ENCODE data around the gene CIB1. TPM values are rescaled to one million over a fixed set of nuclear protein-coding genes. Genes with fewer than 3 reads are reported as not detected.

Gene CIB1
- total and polyA plus RNA-seq, 2 of the 8 experiments (the other 6 are each of a cell fraction or from before 2014, with no cell fraction given), result 26.0 to 63.5 TPM

DNA sequence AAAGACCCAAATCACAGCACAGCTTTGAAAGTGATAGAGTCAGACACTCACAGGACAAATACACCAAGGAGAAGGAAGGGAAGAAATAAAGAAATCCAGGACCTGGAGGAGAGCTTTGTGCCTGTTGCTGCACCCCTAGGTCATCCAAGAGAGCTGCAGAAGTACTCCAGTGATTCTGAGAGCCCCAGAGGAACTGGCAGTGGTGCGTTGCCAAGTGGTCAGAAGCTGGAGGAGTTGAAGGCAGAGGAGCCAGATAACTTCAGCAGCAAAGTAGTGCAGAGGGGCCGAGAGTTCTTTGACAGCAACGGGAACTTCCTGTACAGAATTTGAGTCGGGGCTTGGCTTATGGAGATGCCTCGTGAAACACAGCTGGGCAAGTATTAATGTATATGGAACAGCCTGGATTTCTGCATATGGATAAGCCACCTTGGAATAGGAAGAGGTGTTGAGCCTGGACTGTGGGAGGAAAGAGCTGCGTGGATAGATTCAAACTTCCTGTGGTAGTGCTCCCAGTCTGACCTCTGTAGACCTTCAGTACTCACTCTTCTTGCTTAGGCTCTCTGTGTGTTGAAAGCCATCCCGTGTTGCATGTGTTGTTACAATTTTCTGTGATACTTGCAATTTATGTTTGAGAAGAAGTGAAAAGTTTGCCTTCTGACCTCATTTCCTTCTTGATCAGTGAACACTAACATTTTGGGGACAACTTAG, 37.9 kb upstream of the CIB1 start:
- Histone ChIP-seq H3K23me2 (ENCODE audit: low read depth, low read length) (no peaks in the 10 kb centered on the region; the same call in 1 of the 2 replicates), H3K9me3 (ENCODE audit: insufficient read depth in 2 of 2, low read depth in 1 of 2, low read length in 1 of 2) (no peaks in the 10 kb centered on the region), H3K27ac (ENCODE audit: low read depth, low read length) (no peak overlapping the region), H2BK5ac (ENCODE audit: low read depth, low read length) (no peak overlapping the region), H3K4me1 (replicated peaks in 1 of 4; ENCODE audit: control insufficient read depth in 3 of 4, insufficient read depth in 4 of 4, low read length in 3 of 4) (peaks cover 0 to 9% (median 4%) of the 10 kb centered on the region in 4 experiments; a peak in 3 of 7 replicates), H3K9ac (replicated peaks in 1 of 4; ENCODE audit: extremely low read depth in 1 of 4, low read depth in 3 of 4, low read length in 3 of 4) (no peak overlapping the region), H2BK20ac (ENCODE audit: low read length) (no peak overlapping the region), H4K5ac (ENCODE audit: insufficient read length, low read depth, low read length) (no peak overlapping the region), H2BK12ac (ENCODE audit: low read depth, low read length) (no peak overlapping the region), H3K27me3 (replicated peaks in 1 of 4; ENCODE audit: control insufficient read depth in 3 of 4, extremely low read depth in 1 of 4, insufficient read depth in 3 of 4, low read length in 3 of 4) (no peaks in the 10 kb centered on the region), H2BK120ac (replicated peaks; ENCODE audit: low read depth, low read length) (no peak overlapping the region), H3K23ac (ENCODE audit: insufficient read length) (no peak overlapping the region), H2BK15ac (ENCODE audit: low read length) (no peak overlapping the region), H3K4ac (replicated peaks; ENCODE audit: insufficient read length, low read depth, low read length) (no peak overlapping the region), H3K4me3 (ENCODE audit: extremely low read depth in 1 of 4, insufficient read depth in 2 of 4, low read depth in 3 of 4, low read length in 4 of 4) (no peak overlapping the region), H4K91ac (replicated peaks; ENCODE audit: insufficient read length, low read length) (no peak overlapping the region), H4K8ac (ENCODE audit: extremely low read depth, insufficient read depth, low read length) (no peak overlapping the region), H3K18ac (ENCODE audit: extremely low read depth, low read length) (no peak overlapping the region), H3K4me2 (ENCODE audit: insufficient read depth in 1 of 2, low read depth in 2 of 2, low read length in 2 of 2) (no peak overlapping the region), H4K20me1 (replicated peaks in 1 of 2; ENCODE audit: control insufficient read depth in 1 of 2, insufficient read depth in 2 of 2, low read length in 2 of 2) (peaks cover 2 to 12% of the 10 kb centered on the region in 2 experiments), H3K56ac (replicated peaks; ENCODE audit: insufficient read length, low read depth, low read length) (no peak overlapping the region), H3K36me3 (ENCODE audit: control insufficient read depth in 2 of 4, insufficient read depth in 4 of 4, low read length in 3 of 4) (peaks cover 6 to 46% (median 23%) of the 10 kb centered on the region in 4 experiments), H3K14ac (ENCODE audit: insufficient read length) (no peak overlapping the region), H2AFZ (ENCODE audit: low read length) (no peak overlapping the region), H3K79me2 (ENCODE audit: control insufficient read depth in 1 of 2, insufficient read depth in 2 of 2, low read length in 2 of 2) (peaks cover 11 to 59% of the 10 kb centered on the region in 2 experiments), H2AK5ac (ENCODE audit: low read depth, low read length) (no peak overlapping the region), H3K79me1 (ENCODE audit: low read depth, low read length) (peaks cover 10% of the 10 kb centered on the region)
- no peak for TF ChIP-seq POLR2AphosphoS5 (IDR thresholded peaks at IDR 0.05; ENCODE audit: low read depth, low read length)
- TF ChIP-seq ZNF274 (IDR thresholded peaks at IDR 0.05; ENCODE audit: borderline replicate concordance, extremely low read depth, low read length), result no peak
- no peak for TF ChIP-seq KDM1A (IDR thresholded peaks at IDR 0.05; ENCODE audit: borderline replicate concordance, low read length)
- no peak for TF ChIP-seq HDAC2 (IDR thresholded peaks at IDR 0.05; ENCODE audit: borderline replicate concordance in 1 of 2, low read depth in 2 of 2, low read length in 2 of 2)
- no peak for TF ChIP-seq SRF (IDR thresholded peaks at IDR 0.05; ENCODE audit: low read depth, low read length)
- no peak for TF ChIP-seq PHF8 (conservative IDR thresholded peaks at IDR 0.05; ENCODE audit: low read depth, low read length)
- TF ChIP-seq TEAD4 (IDR thresholded peaks at IDR 0.05; ENCODE audit: low read depth, low read length), result no peak
- CTCF ChIA-PET (ENCODE audit: partially characterized antibody), result interaction anchor here (1.2 to 2.1 kb wide), 8 partner anchors 9 to 128 kb away, joined by 3 to 9 read pairs (median 5); partner anchors contain the start of gene TTLL13
- no peak for DNase-seq (ENCODE audit: low read depth in 1 of 2, low spot score in 2 of 2)
- POLR2A ChIA-PET (ENCODE audit: partially characterized antibody), result interaction anchor here (0.6 to 1.5 kb wide), 8 partner anchors 9 to 148 kb away, joined by 3 to 4 read pairs (median 4); partner anchors contain the start of gene TTLL13
- FAIRE-seq, result no peak
- 92% methylated on average over 7 of the region's 7 CpGs; no CpG with 5 or more reads in 1 of the 2 experiments for WGBS, 2 experiments (ENCODE audit: extremely low coverage in 1 of 2, insufficient coverage in 1 of 2, insufficient read length in 1 of 2, insufficient replicate concordance in 2 of 2, low coverage in 1 of 2, low lambda C conversion rate in 2 of 2, missing lambda C conversion rate in 1 of 2)
